Body of pancreas (tissue), 4 donors: ENCODE data around the gene ANXA8.

Source experiments
- CTCF ChIP-seq, 7 experiments: fragments of 450-650 bp in 4 of 7; fragments of 200-600 bp in 3 of 7; sonication (generic) in 3 of 7; IDR thresholded peaks; one replicate each; pipeline ENCODE4 v1.5.1; 2016 to 2019; ENCODE audit warnings: antibody characterized with exemption in 7 of 7
- POLR2A ChIP-seq, 3 donors: fragments of 450-650 bp; IDR thresholded peaks; one replicate each; pipeline ENCODE4 v1.6.1; 2016; ENCODE audit warnings: antibody characterized with exemption in 3 of 3, mild to moderate bottlenecking in 2 of 3

GRCh38 chr10:47425813-47426419 is 58.0 kb downstream of the ANXA8 start:
- no peak for TF ChIP-seq CTCF (IDR thresholded peaks at IDR 0.05)
- no peak for TF ChIP-seq POLR2A (IDR thresholded peaks at IDR 0.05)
